DMS79 (cell line): Measurements from ENCODE around the gene WNT11.
A peak's percentile ranks its signal among the peaks of the same experiment; 100 is the strongest.

Experiments
- DNase-seq: peaks from one replicate; lab custom pipeline; 2025; lab: John Stamatoyannopoulos, UW

Gene WNT11

GRCh38 chr11:76237914-76238313 lies 31.6 kb upstream of the WNT11 start:
- DNase-seq: no peak

GRCh38 chr11:76237000-76237649 lies 30.8 kb upstream of the WNT11 start:
- DNase-seq: no peak

GRCh38 chr11:76236092-76236999 lies 30.0 kb upstream of the WNT11 start:
- DNase-seq: peak; percentile 67

GRCh38 chr11:76235233-76236091 lies 29.2 kb upstream of the WNT11 start:
- DNase-seq: peak; percentile 67

- no peak for DNase-seq
Observed at GRCh38 chr11:76234416-76235232, 28.3 kb upstream of the WNT11 start.

GRCh38 chr11:76234021-76234415 lies 27.7 kb upstream of the WNT11 start:
- no peak for DNase-seq

GRCh38 chr11:76233196-76233921 lies 27.1 kb upstream of the WNT11 start:
- DNase-seq: no peak

- no peak for DNase-seq
Observed at GRCh38 chr11:76232026-76232665, 25.8 kb upstream of the WNT11 start.

- no peak for DNase-seq
Observed at GRCh38 chr11:76231121-76231738, 24.9 kb upstream of the WNT11 start.

GRCh38 chr11:76230392-76230791 lies 24.1 kb upstream of the WNT11 start:
- DNase-seq: no peak

GRCh38 chr11:76229690-76230240 lies 23.5 kb upstream of the WNT11 start:
- no peak for DNase-seq

- no peak for DNase-seq
Observed at GRCh38 chr11:76228875-76229149, 22.5 kb upstream of the WNT11 start.

GRCh38 chr11:76228071-76228874 lies 22.0 kb upstream of the WNT11 start:
- DNase-seq: no peak

- no peak for DNase-seq
Observed at GRCh38 chr11:76226626-76227025, 20.3 kb upstream of the WNT11 start.

- DNase-seq: no peak
Observed at GRCh38 chr11:76225122-76225611, 18.9 kb upstream of the WNT11 start.

GRCh38 chr11:76224461-76225121 lies 18.3 kb upstream of the WNT11 start:
- DNase-seq: no peak

- DNase-seq: no peak
Observed at GRCh38 chr11:76221365-76221764, 15.1 kb upstream of the WNT11 start.

GRCh38 chr11:76219243-76219642 lies 12.9 kb upstream of the WNT11 start:
- no peak for DNase-seq
